HG03457 (cell line): ENCODE results near the gene EML2.

ENCODE experiments used
- ATAC-seq: cut with Tn5 transposase; IDR thresholded peaks from one replicate; pipeline ENCODE4 v1.9.1; 2021; ENCODE audit warnings: moderate number of reproducible peaks; ENCODE audit not compliant: unreplicated experiment

Gene EML2

GRCh38 chr19:45590300-45591003 is 48.7 kb downstream of the EML2 start:
- ATAC-seq = no peak

GRCh38 chr19:45589768-45590167 is 49.4 kb downstream of the EML2 start:
- no peak for ATAC-seq

- no peak for ATAC-seq
Observed at GRCh38 chr19:45587873-45588272, 51.3 kb downstream of the EML2 start.

DNA sequence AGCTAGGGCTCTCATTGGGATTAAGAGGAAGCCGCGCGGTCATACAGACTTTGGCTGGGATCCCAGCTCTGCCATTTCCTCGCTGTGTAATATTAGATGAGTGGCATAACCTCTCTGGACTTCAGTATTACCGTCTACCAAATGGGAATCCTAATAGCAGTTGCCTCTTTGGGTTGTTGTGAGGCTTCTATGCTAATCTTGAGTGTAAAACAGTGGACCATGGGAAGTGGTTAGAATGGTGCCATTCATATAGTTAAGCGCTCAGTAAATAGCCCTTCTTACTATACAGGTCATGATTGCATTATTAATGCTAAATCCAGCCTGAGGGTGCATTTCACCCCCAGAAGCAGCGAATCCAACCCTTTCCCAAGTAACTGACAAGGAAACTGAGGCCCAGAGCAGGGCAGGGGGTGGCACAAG is 54.0 kb downstream of the EML2 start:
- no peak for ATAC-seq

DNA sequence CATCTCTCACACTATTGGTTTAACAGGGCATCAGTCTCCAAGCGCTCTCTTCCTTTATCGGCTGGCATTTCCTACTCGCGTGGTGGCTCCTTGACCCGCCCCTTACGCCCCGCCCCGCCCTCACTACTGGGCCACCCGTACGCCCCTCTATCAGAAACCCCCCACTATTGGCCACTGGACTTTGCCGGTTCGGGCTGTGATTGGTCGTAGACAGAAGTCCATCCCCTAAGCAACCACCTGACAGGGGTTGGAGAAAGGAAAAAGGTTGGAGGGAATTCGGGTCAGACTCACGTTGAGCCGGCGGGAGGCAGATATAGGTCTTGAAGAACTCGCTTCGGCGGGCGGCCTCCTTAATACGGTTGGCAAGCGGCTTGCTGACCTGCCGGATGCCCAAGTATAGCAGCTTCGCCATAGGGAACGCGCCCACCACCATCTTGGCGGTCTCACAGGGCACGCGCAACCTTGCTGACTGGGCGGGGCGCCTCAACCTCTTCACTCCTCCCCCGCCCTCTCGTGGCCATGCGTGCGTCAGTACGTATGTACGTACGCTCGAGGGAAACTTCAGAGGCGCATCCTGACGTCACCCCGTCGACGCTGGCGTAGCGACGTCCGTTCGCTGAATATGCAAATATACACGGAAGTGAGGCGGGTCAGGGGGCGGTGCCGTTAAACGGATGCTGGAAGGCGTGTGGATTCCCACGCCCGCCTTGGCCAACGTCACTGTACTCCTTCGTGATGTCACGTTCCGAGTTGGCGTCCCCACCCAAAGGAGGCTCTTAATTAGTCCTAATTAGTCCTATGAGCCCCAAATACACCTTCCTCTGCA is 54.7 kb downstream of the EML2 start, which contains the start of gene OPA3:
Gene OPA3 (minus strand): TSS at position 471 of the 826 bp plus-strand sequence. CDS start 38 bp downstream, at position 433.
- ATAC-seq = peak; percentile 73

DNA sequence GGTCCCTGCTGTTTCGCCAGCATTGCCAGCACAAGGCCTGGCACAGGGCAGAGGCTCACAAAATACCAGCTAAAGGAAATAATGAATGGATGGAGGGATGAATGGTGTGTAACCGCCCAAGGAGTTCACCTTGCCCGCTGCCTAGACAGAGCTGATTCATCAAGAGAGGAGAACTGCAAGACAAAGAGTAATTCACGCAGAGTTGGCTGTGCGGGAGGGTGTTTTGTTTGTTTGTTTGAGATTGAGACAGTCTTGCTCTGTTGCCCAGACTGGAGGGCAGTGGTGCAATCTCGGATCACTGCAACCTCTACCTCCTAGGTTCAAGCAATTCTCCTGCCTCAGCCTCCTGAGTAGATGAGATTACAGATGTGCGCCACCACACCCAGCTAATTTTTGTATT is 57.6 kb downstream of the EML2 start:
- no peak for ATAC-seq

GRCh38 chr19:45578861-45579260 is 60.3 kb downstream of the EML2 start:
- ATAC-seq = no peak

DNA sequence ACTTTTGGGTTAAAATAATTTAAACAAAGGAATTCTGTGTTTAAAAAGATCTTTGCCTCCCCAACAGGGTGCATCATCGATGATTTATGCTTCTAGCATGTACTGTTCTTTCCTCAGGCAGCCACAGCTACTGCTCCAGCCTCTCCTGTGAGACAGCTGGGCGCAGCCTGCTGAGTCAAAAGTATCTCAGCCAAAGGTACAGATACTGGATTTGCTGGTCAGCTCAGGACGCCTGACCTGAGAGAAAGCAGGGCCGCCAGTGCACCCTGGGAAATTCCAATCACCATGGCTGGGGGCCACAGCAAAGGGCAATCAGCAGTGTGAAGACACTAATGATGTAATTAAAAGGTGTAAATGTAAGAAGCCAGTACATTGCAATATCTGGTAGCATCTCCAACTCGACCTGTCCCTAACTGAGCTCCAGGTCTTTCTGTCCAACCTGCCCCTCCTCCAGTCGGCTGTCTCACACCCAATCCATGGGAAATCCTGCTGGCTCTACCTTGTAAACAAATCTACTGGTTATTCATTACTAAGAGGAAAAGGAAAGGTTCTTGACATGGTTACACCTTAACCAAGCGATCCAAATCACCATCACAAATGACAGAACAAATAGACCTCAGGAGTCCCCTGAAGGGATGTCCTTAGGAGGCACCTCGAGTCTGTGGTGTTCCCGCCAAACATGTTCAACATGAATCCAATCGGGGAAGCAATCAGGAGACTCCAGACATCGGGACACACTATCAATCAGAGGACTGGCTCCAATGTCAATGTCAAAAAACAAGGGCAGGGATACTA is 61.9 kb downstream of the EML2 start:
- no peak for ATAC-seq

DNA sequence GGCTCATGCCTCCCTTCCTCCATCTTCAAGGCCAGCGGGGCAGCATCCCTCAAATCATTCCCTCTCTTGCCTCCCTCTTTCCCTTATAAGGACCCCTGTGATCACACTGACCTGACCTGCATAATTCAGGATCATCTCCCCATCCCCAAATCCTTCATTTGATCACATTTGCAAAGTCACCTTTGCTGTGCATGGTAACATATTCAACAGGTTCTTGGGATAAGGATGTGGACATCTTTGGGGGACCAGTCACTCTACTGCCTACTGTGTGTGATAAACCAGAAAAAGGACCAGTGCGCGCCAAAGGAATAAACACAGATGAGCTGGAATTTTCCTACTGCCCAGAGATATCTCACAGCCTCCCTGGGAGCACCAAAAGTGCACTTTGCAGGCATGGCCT is 62.5 kb downstream of the EML2 start:
- ATAC-seq = no peak

DNA sequence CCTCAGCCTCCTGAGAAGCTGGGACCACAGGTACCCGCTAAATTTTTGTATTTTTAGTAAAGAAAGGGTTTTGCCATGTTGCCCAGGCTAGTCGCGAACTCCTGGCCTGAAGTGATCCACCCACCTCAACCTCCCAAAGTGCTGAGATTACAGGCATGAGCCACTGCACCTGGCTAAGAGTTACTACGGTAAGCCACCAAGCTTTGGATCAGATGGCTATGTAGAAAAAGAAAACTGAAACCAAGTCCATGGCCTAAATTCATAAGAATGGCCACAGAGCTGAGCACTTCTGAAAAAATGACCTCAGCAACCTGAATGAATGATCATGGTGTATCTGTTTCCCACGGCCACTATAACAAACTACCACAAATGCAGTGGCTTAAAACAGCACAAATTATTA is 64.0 kb downstream of the EML2 start:
- no peak for ATAC-seq

DNA sequence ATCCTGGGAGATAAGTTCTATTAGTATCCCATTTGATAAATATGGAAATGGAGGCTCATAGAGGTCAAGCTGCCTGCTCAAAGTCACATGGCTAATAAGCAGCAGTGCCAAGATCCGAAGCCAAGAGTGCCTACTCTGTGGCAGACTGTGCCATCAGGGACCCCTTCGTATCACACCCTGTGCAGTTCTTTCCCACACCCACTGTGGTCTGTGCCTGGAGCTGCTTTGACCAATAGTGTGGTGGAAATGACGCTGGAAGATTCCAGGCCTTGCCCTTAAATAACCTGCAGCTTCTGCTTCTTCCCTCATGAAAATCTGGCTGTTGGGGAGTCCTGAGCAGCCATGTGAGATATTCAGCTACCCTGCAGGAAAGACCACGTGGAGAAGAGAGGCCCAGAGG is 64.7 kb downstream of the EML2 start:
- no peak for ATAC-seq

DNA sequence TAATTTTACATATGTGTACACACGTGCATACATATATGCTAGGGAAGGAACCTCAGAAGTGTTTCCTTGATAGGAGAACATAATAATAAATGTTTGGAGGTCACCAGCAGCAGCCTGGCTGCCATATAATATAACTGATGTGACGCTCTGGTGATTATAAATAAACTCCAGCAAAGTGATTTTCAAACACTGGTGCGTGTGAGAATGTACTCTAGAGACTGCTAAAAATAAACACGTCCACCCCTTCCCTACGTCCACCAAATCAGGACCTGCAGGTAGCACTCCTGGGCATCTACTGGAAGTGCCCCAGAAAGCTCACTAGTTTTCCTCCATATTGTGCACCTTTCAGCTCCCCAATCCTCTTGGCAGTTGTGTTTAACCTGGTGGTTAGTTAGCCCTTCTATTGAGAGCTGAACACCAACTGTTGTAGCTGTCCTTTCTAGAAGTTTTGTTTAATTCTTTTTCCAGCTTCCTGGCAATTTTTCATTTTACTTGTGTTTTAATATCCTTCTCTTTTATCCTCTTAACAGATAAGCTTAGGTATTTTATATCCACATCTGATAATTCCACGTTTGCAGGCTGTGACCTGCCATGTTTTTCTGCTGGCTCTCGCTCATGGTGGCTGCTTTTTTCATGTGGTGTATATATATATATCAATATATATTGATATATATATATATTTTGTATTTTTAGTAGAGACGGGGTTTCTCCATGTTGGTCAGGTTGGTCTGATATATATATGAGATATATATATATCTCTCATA is 67.6 kb downstream of the EML2 start:
- no peak for ATAC-seq

DNA sequence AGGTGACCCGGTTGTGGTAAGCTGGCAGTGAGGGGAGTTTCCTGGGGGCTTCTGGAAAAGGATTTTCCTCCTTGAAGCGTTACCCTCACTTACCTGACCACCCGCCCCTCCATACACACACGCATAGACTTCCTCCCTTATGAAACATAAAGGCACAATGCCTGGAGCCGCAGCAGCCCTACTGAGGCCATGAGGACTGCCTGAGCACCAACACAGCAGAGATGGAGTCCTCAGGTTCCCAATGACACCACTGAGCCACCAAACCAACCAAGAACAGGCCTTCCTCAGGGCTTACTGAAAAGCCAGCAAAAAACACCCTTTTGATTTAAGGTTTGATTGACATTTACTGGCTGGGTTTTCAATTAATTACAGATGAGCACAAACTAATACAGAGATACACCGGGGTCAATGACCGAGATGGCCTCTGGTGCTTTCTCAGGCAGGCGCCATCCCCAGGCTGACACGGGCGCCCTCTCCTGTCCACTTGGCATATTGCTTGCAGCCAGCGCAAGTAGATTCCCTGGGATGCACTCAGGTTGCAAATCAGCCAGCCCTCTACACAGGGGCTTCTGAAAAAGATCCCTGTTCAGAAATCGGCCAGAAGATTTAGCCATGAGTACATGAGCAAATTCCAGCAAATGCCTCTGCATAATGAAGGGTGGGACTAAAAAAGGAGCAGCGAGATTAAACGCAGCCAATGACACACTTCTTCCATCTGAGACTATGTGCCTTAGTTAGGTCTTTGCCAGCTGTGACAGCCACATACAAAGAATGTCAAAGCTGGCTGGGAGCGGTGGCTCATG is 69.4 kb downstream of the EML2 start:
- no peak for ATAC-seq

DNA sequence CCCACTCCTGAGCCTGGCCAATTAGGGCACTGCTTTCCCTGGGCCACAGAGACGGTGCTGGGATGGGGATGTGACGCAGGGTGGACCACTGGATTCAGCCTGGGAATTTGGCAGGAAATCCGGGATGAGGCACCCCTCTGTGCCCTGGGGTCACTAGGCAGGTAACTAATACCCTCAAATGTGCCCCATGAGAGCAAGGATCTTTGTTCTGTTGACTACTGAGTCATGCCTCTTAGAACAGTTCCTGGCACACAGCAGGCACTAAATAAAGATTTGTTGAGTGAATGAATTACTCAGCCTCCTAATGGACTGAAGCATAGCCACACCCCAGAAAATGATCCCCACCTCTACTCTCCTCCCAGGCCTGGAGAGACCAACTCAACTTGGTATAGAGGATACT is 70.5 kb downstream of the EML2 start:
- ATAC-seq = no peak

GRCh38 chr19:45567609-45568008 is 71.6 kb downstream of the EML2 start:
- ATAC-seq = no peak

- no peak for ATAC-seq
Observed at GRCh38 chr19:45564131-45564780, 74.9 kb downstream of the EML2 start.

GRCh38 chr19:45560686-45561085 is 78.5 kb downstream of the EML2 start:
- ATAC-seq = no peak

DNA sequence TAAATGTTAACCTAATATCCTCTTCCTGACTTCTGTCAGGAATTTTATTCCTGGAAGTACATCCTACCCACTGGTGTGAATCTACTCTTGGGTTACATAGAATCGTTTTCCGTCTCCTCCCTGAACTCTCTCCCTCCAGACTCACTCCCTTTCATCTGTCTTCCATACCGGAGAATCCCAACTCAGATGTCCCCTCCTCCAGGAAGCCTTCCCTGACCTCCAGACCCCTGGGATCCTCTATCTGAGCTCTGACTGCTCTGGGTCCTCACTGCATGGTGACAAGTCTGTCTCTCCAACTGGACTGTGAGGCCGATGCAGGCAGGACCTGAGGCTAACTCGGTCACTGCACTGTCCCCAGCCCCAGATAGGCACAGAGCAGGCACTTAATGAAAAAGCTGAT is 79.2 kb downstream of the EML2 start:
- no peak for ATAC-seq
